ENCODE data around the gene NOTCH1.
A peak's percentile ranks its signal among the peaks of the same experiment; 100 is the strongest.

Gene NOTCH1

GRCh38 chr9:136541709-136542108, 4.1 kb downstream of the NOTCH1 start:
- peaks cover 7% of the 10 kb centered on the region for H3K79me2 ChIP-seq (ENCODE audit: control insufficient read depth, insufficient read depth, low read length, poor library complexity)
- no peak overlapping the region for H2BK5ac ChIP-seq (ENCODE audit: low read depth, low read length, poor library complexity)
- H3K4me3 ChIP-seq (ENCODE audit: low read depth, low read length), result no peak overlapping the region
- peaks cover 0 to 20% of the 10 kb centered on the region in 2 experiments for H3K36me3 ChIP-seq (ENCODE audit: control insufficient read depth in 1 of 2, insufficient read depth in 2 of 2, low read length in 2 of 2)
- peaks cover 14 to 20% of the 10 kb centered on the region in 2 experiments for H3K4me1 ChIP-seq (ENCODE audit: control insufficient read depth in 1 of 2, insufficient read depth in 2 of 2, low read length in 2 of 2)
- H2BK120ac ChIP-seq (ENCODE audit: insufficient read depth, low read length, poor library complexity), result no peak overlapping the region
- no peak overlapping the region for H2AFZ ChIP-seq (ENCODE audit: insufficient read depth, low read length, poor library complexity)
- no peak overlapping the region for H3K27ac ChIP-seq (ENCODE audit: low read depth, low read length)
- no peak overlapping the region for H3K23ac ChIP-seq (ENCODE audit: low read length)
- peaks cover 12% of the 10 kb centered on the region for H3K27me3 ChIP-seq (ENCODE audit: insufficient read depth, low read length)
- no peak overlapping the region for H3K9ac ChIP-seq (ENCODE audit: low read length)
- H3K14ac ChIP-seq (ENCODE audit: low read length), result no peak overlapping the region
- H3K4me2 ChIP-seq (ENCODE audit: low read length), result no peak overlapping the region
- peaks cover 2% of the 10 kb centered on the region for H3K9me3 ChIP-seq (ENCODE audit: insufficient read depth, low read depth, low read length)
- no peak overlapping the region for H2BK12ac ChIP-seq (ENCODE audit: low read length)
- no peak overlapping the region for H4K91ac ChIP-seq (ENCODE audit: low read depth, low read length)
- DNase-seq, result no peak
- no peak overlapping the region for H3K18ac ChIP-seq (ENCODE audit: low read length)
- no peak overlapping the region for H4K8ac ChIP-seq (ENCODE audit: low read depth, low read length)
- H3K79me1 ChIP-seq (ENCODE audit: low read length), result peaks cover 11% of the 10 kb centered on the region
- H2AK5ac ChIP-seq (ENCODE audit: low read length), result no peak overlapping the region
- no CpG with 5 or more reads among the region's 16 CpGs for WGBS (ENCODE audit: extremely low coverage, insufficient coverage, insufficient read length)
- no peak overlapping the region for H4K12ac ChIP-seq (ENCODE audit: low read depth, low read length)
- no peak overlapping the region for H3K4ac ChIP-seq (ENCODE audit: low read depth, low read length)

DNA sequence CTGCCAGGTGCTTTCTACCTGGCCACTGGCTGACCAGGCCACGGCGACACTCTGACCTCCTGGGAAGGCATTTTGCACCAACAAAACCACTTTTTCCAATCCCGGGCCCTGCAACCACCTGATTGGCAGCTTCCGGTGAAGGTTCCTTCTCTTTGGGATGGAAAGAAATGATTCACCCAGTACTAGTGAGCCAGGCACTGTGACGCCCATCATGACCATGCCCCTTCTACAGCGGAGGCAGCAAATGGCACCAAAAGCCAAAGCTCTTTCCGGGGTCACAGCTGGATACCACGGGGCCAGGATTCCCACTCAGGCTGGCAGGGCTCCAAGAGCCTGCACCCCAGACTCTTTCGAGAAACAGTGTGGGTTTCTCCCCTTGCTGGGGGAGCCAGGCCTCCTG, 4.7 kb downstream of the NOTCH1 start:
- Histone ChIP-seq H3K18ac (ENCODE audit: low read length) (no peak overlapping the region), H3K36me3 (ENCODE audit: control insufficient read depth in 1 of 2, insufficient read depth in 2 of 2, low read length in 2 of 2) (peaks cover 0 to 20% of the 10 kb centered on the region in 2 experiments), H3K23ac (ENCODE audit: low read length) (no peak overlapping the region), H2AFZ (ENCODE audit: insufficient read depth, low read length, poor library complexity) (no peak overlapping the region), H3K27me3 (ENCODE audit: insufficient read depth, low read length) (peaks cover 12% of the 10 kb centered on the region), H2AK5ac (ENCODE audit: low read length) (no peak overlapping the region), H4K8ac (ENCODE audit: low read depth, low read length) (no peak overlapping the region), H3K4ac (ENCODE audit: low read depth, low read length) (no peak overlapping the region), H4K91ac (ENCODE audit: low read depth, low read length) (no peak overlapping the region), H2BK12ac (ENCODE audit: low read length) (no peak overlapping the region), H3K4me1 (ENCODE audit: control insufficient read depth in 1 of 2, insufficient read depth in 2 of 2, low read length in 2 of 2) (peaks cover 10 to 15% of the 10 kb centered on the region in 2 experiments), H2BK5ac (ENCODE audit: low read depth, low read length, poor library complexity) (no peak overlapping the region), H3K79me1 (ENCODE audit: low read length) (peaks cover 5% of the 10 kb centered on the region), H3K9me3 (ENCODE audit: insufficient read depth, low read depth, low read length) (peaks cover 2% of the 10 kb centered on the region), H3K14ac (ENCODE audit: low read length) (no peak overlapping the region), H3K79me2 (ENCODE audit: control insufficient read depth, insufficient read depth, low read length, poor library complexity) (peaks cover 4% of the 10 kb centered on the region), H3K4me2 (ENCODE audit: low read length) (no peak overlapping the region), H4K12ac (ENCODE audit: low read depth, low read length) (no peak overlapping the region), H3K9ac (ENCODE audit: low read length) (no peak overlapping the region), H2BK120ac (ENCODE audit: insufficient read depth, low read length, poor library complexity) (no peak overlapping the region), H3K27ac (ENCODE audit: low read depth, low read length) (no peak overlapping the region), H3K4me3 (ENCODE audit: low read depth, low read length) (no peak overlapping the region)
- no CpG with 5 or more reads among the region's 9 CpGs for WGBS (ENCODE audit: extremely low coverage, insufficient coverage, insufficient read length)
- no peak for DNase-seq

DNA sequence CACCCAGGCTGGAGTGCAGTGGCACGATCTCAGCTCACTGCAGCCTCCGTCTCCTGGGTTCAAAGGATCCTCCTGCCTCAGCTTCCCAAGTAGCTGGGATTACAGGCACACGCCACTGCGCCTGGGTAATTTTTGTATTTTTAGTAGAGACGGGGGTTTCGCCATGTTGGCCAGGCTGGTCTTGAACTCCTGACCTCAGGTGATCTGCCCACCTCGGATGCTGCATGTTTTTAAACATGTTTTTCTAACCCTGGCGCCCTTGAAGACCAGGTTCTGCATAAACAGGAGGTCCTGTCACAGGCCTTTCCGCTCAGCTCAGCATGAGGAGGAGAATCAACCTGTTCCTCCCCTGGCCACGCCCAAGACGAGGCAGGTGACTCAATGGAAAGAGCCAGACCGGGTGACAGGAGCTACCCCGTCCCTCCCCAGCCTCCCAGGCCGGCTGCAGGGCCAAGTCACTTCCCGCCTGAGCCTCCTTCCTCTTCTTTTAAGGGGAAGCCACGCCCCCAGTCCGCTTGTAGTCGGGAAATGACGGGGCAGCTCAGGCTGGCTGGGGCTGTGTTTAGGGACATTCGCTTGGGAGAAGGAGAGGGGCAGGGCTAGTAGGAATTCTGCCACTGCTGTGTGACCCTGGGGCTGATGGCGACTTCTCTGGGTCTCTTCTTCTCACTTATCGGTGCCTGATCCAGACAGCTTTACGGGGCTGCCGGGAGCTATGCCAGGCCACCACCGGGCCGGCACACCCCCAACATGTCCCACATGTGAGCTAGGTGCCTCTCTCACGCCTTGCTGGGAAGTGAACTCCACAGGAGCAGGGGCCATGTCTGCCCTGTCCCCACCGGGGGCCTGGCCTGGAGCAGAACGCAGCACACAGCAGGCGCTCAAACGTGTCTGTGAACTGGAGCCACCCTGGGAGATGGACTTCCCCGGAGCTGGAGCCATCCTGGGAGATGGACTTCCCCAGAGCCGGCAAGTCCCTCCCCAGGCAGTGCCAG, 6.1 kb downstream of the NOTCH1 start:
- no peak overlapping the region for H3K4me2 ChIP-seq (ENCODE audit: low read length)
- no peak overlapping the region for H2BK120ac ChIP-seq (ENCODE audit: insufficient read depth, low read length, poor library complexity)
- no peak overlapping the region for H4K12ac ChIP-seq (ENCODE audit: low read depth, low read length)
- no peak overlapping the region for H2BK12ac ChIP-seq (ENCODE audit: low read length)
- H3K79me2 ChIP-seq (ENCODE audit: control insufficient read depth, insufficient read depth, low read length, poor library complexity), result no peaks in the 10 kb centered on the region
- peak overlapping the region; percentile 9 for H4K91ac ChIP-seq (ENCODE audit: low read depth, low read length)
- no peak overlapping the region for H3K23ac ChIP-seq (ENCODE audit: low read length)
- peaks cover 2% of the 10 kb centered on the region for H3K9me3 ChIP-seq (ENCODE audit: insufficient read depth, low read depth, low read length)
- peak; percentile 86 to 89 for DNase-seq
- H2BK5ac ChIP-seq (ENCODE audit: low read depth, low read length, poor library complexity), result no peak overlapping the region
- H3K9ac ChIP-seq (ENCODE audit: low read length), result no peak overlapping the region
- H3K18ac ChIP-seq (ENCODE audit: low read length), result peak overlapping the region; percentile 20
- no peak overlapping the region for H3K4me3 ChIP-seq (ENCODE audit: low read depth, low read length)
- H2AFZ ChIP-seq (ENCODE audit: insufficient read depth, low read length, poor library complexity), result peak overlapping the region; percentile 30
- no peak overlapping the region for H3K14ac ChIP-seq (ENCODE audit: low read length)
- no peak overlapping the region for H3K4ac ChIP-seq (ENCODE audit: low read depth, low read length)
- no peak overlapping the region for H4K8ac ChIP-seq (ENCODE audit: low read depth, low read length)
- peaks cover 0 to 20% of the 10 kb centered on the region in 2 experiments for H3K36me3 ChIP-seq (ENCODE audit: control insufficient read depth in 1 of 2, insufficient read depth in 2 of 2, low read length in 2 of 2)
- H3K4me1 ChIP-seq (ENCODE audit: control insufficient read depth in 1 of 2, insufficient read depth in 2 of 2, low read length in 2 of 2), result peaks cover 10 to 17% of the 10 kb centered on the region in 2 experiments
- WGBS (ENCODE audit: extremely low coverage, insufficient coverage, insufficient read length), result no CpG with 5 or more reads among the region's 33 CpGs
- no peak overlapping the region for H3K27ac ChIP-seq (ENCODE audit: low read depth, low read length)
- peaks cover 5% of the 10 kb centered on the region for H3K27me3 ChIP-seq (ENCODE audit: insufficient read depth, low read length)
- H2AK5ac ChIP-seq (ENCODE audit: low read length), result no peak overlapping the region
- H3K79me1 ChIP-seq (ENCODE audit: low read length), result no peaks in the 10 kb centered on the region

DNA sequence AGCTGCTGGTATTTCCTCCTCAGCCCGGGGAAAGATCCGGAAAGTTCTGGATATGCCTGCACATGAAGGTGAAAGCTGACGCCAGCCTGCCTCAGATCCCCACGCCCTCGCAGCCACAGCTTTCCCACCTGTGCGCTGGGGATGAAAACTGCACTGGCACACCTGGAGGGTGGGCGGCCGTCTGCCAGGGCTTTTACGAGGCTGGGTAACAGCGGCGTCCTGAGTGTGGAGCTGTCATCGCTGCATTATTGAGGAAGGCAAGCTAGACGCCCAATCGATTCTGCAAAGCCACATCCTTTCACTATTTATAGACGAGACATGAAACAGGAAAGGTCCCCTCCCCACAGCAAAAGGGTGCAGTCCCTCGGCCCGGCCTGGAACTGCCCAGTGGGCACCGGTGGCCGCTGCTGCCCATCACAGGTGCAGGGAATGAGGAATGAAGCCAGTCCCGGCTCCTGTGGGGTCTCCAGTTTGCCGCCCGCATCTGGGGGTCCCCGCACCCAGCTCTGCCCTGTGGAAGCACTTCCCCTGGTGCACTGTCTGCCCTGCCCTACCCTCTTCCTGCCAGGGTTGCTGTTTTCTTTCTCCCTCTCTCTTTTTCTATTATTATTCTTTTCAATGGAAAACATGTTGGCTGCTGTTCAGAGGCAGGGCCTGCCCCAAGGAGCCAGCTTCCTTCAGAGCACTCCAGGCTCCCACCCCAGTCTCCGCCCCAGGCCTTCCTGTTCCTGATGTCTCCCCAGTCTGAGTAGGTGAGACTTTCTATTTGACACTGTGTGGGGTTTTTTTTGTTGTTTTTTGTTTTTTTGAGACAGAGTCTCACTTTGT, 7.0 kb downstream of the NOTCH1 start:
- Histone ChIP-seq H3K79me1 (ENCODE audit: low read length) (no peaks in the 10 kb centered on the region), H4K8ac (ENCODE audit: low read depth, low read length) (no peak overlapping the region), H4K91ac (ENCODE audit: low read depth, low read length) (no peak overlapping the region), H3K36me3 (ENCODE audit: control insufficient read depth in 1 of 2, insufficient read depth in 2 of 2, low read length in 2 of 2) (peaks cover 7 to 27% of the 10 kb centered on the region in 2 experiments), H3K27me3 (ENCODE audit: insufficient read depth, low read length) (no peaks in the 10 kb centered on the region), H2BK12ac (ENCODE audit: low read length) (no peak overlapping the region), H3K79me2 (ENCODE audit: control insufficient read depth, insufficient read depth, low read length, poor library complexity) (no peaks in the 10 kb centered on the region), H4K12ac (ENCODE audit: low read depth, low read length) (no peak overlapping the region), H3K4me1 (ENCODE audit: control insufficient read depth in 1 of 2, insufficient read depth in 2 of 2, low read length in 2 of 2) (peaks cover 5 to 9% of the 10 kb centered on the region in 2 experiments), H3K27ac (ENCODE audit: low read depth, low read length) (no peak overlapping the region), H3K14ac (ENCODE audit: low read length) (no peak overlapping the region), H3K9me3 (ENCODE audit: insufficient read depth, low read depth, low read length) (peaks cover 2% of the 10 kb centered on the region), H2AFZ (ENCODE audit: insufficient read depth, low read length, poor library complexity) (no peak overlapping the region), H3K4me3 (ENCODE audit: low read depth, low read length) (no peak overlapping the region), H3K4ac (ENCODE audit: low read depth, low read length) (no peak overlapping the region), H2BK120ac (ENCODE audit: insufficient read depth, low read length, poor library complexity) (no peak overlapping the region), H3K9ac (ENCODE audit: low read length) (no peak overlapping the region), H2AK5ac (ENCODE audit: low read length) (no peak overlapping the region), H3K23ac (ENCODE audit: low read length) (no peak overlapping the region), H3K18ac (ENCODE audit: low read length) (no peak overlapping the region), H2BK5ac (ENCODE audit: low read depth, low read length, poor library complexity) (no peak overlapping the region), H3K4me2 (ENCODE audit: low read length) (no peak overlapping the region)
- WGBS (ENCODE audit: extremely low coverage, insufficient coverage, insufficient read length), result no CpG with 5 or more reads among the region's 24 CpGs
- no peak for DNase-seq
